Esophagus squamous epithelium (tissue), 4 donors: ENCODE measurements around the gene TBC1D17.
"Not testable (repeated sequence)": the region's sequence is repeated elsewhere in the genome, so short reads cannot be mapped to it uniquely, and the experiment has no call there.

Experiments
- POLR2A ChIP-seq, 4 donors: fragments of 450-650 bp; IDR thresholded peaks; one replicate each; pipeline ENCODE4 v1.6.1; 2017; ENCODE audit warnings: antibody characterized with exemption in 4 of 4, mild to moderate bottlenecking in 4 of 4, moderate library complexity in 3 of 4
- TF ChIP-seq, protein P1 (sequence below), 6 experiments: fragments of 450-650 bp in 4 of 6; fragments of 200-600 bp in 2 of 6; sonication (generic) in 2 of 6; IDR thresholded peaks; one replicate each; pipeline ENCODE4 v1.5.1; 2016 to 2019; ENCODE audit warnings: antibody characterized with exemption in 6 of 6, mild to moderate bottlenecking in 4 of 6, moderate library complexity in 4 of 6

DNA sequence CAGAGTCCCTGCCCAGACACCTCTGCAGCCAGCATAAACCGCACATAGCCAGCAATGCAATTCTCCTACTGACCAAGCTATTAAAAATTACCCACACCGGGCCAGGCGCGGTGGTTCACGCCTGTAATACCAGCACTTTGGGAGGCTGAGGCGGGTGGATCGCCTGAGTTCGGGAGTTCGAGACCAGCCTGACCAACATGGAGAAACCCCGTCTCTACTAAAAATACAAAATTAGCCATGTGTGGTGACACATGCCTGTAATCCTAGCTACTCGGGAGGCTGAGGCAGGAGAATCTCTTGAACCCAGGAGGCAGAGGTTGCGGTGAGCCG, 47.3 kb downstream of the TBC1D17 start:
- TF ChIP-seq, protein P1, sequence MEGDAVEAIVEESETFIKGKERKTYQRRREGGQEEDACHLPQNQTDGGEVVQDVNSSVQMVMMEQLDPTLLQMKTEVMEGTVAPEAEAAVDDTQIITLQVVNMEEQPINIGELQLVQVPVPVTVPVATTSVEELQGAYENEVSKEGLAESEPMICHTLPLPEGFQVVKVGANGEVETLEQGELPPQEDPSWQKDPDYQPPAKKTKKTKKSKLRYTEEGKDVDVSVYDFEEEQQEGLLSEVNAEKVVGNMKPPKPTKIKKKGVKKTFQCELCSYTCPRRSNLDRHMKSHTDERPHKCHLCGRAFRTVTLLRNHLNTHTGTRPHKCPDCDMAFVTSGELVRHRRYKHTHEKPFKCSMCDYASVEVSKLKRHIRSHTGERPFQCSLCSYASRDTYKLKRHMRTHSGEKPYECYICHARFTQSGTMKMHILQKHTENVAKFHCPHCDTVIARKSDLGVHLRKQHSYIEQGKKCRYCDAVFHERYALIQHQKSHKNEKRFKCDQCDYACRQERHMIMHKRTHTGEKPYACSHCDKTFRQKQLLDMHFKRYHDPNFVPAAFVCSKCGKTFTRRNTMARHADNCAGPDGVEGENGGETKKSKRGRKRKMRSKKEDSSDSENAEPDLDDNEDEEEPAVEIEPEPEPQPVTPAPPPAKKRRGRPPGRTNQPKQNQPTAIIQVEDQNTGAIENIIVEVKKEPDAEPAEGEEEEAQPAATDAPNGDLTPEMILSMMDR (IDR thresholded peaks at IDR 0.05), result not testable (repeated sequence)
- TF ChIP-seq POLR2A (IDR thresholded peaks at IDR 0.05), result not testable (repeated sequence)
